ENCODE results near the gene EDAR. TPM values are rescaled to one million over a fixed set of nuclear protein-coding genes. Genes with fewer than 3 reads are reported as not detected.

EDAR gene
- total RNA-seq, 1 donor from 2014 or later = 2.0 TPM

DNA sequence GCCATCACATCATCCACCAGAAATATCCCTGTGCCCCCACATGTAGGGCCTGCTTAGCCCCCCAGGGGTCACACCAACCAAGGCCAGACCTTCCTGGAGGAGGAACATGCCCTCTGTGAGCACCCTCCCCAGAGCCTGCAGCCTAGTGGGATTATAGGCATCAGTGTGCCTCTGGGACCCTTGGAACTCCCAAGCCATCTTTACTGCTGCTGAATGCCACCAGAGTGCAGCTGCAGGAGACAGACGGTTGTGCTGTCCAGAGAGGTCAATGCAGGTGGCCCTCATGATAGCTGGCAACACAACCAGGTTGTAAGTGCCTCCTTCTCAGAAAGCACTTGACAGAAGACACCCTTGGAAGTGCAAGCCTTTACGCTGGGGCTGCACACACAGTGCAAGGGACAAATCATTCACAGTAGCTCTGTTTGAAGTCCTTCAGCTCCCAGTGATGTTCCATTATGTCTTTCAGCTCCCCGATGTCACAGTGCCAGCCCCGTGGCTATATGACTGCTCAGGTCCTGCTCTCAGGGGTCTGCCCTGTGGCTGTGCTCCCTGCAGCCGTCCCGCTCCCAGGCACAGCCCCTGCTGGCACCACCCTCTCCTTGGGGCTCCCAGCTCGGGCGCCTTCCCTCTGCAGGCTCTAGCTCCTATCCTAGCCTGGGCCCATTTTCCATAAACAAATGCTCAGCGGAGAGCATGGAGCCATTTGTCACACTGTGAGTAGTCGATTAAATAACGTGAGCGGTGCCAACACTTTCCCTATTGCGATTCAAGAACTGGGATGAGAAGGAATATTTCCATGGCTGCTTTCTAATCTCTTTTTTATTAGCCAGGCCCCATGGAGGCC lies 65.1 kb downstream of the EDAR start:
- no peak for DNase-seq (ENCODE audit: low spot score)

DNA sequence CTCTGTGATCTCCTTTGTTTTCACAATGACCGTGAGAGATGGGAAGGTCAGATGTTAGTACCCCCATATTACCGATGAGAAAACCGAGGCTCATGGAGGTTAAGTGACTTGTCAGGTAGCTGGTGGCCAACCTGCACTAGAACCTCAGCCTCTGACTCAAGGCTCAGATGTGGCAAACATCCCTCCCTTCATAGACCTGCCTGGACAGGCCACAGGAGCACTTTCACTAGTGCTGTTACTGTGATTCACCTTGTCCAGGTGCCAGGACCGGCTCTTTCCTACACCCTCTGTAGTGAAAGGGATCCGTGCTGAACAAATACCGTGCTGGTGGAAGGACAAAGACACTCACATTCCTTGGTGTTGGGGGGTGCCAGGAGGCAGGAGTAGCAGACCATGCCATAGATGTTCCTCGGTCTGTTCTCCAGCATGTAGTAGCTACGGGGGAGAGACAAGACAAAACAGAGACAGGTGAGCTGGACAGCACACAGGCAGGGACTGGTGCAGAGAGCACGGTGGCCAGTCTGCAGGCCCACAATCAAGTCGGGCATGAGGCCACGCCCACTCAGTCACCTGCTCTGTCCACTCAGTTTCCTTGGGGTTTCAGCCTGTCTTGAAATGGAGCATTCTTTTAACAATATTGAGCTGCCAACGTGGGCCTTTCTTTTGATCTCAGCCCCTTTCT lies 65.9 kb downstream of the EDAR start:
- DNase-seq (ENCODE audit: low spot score) = no peak

DNA sequence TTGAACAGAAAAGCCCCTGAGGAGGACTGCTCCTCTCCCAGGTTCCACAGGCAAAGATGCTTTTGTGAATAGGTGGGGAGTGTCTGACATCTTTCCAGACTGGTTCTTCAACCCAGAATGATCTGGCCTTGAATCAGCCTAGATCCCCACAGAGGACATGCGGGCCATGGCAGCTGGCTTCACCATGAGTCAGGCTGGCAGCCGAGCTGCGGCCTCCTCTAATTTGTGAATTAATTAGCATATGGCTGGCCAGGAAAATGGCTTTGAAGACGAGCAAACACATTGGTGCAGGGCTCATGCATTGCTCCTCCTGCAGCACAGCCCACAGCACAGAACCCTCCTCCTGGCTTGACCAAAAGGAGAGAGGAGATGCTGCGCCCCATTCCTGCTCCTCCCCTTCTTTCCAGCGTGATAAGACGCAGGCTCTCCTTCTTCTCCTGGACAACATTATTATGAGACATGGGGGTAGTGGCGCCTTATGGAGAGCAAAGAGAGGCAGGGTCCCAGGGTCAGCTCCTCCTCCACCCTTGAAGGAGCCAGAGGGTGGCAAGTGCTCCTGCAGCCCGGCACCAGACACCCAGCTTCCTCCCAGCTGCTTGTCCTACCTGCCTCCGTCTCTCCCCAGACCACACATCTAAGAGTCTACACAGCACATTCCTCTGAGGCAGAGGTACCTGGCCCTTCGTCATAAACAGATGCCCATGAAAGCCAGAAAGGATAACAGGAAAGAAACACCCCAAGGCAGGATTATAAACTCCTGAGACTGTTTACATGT lies 66.7 kb downstream of the EDAR start:
- DNase-seq (ENCODE audit: low spot score) = no peak

DNA sequence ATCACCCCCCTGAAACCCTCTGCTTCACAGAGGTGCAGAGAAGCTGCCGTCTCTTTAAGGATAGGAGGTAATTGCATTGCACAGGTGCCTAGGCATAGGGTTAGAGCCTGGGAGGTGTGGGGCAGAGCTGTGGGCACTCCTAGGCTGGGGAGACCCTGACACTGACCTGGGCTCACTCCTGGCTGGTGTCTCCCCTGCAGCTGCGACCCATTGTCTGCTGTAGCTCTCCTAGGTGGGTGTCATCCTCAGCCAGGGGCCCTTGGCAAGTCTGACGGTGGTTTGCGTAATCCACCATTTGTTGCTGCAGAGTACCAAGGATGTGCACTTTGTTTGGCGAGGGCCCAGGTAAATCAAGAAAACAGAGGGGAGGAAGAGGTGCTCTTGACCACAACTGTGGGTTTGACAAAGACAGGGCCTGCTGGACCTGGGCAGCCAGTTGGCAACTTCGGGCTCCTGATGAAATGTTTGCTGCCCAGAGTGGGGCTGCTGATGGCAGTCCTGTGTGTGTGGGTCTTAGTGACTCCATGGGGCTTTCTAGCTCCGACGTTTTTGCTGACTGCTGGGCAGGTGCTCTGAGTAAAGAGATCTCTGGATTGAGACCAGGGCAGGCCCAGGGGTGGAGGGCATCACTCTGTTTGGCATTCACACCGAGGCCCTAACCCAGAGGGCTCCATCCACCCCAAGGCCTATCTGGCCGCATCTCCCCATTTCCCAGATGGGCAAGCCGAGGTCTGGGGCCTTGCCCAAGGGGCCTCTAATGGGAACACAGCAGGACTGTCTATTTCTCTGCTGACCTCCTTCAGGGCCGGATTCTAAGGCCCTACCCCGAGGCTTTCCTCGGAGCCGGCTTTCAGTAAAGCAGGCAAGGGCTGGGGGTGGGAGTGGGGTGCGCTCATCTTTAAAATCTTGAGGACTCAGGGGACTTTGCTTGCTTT lies 67.7 kb downstream of the EDAR start:
- no peak for DNase-seq (ENCODE audit: low spot score)

DNA sequence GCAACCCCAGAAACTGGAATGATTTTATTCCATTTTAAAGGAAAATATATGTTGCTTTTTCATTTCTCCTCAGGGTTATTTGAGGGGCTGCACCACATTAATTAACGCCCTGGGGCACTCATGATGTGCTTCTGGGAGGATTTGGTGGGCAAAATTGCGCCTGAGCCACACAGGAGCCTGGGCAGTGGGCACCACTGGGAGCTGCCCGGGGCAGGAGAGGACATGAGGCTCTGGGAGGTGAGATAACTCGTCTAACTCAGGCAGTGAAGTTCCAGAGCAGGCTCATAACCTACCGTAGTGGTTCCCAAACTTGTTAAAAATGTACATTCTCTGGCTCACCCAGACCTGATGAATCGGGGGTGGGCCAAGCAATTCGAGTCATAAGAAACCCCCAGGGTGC lies 68.3 kb downstream of the EDAR start:
- no peak for DNase-seq (ENCODE audit: low spot score)

DNA sequence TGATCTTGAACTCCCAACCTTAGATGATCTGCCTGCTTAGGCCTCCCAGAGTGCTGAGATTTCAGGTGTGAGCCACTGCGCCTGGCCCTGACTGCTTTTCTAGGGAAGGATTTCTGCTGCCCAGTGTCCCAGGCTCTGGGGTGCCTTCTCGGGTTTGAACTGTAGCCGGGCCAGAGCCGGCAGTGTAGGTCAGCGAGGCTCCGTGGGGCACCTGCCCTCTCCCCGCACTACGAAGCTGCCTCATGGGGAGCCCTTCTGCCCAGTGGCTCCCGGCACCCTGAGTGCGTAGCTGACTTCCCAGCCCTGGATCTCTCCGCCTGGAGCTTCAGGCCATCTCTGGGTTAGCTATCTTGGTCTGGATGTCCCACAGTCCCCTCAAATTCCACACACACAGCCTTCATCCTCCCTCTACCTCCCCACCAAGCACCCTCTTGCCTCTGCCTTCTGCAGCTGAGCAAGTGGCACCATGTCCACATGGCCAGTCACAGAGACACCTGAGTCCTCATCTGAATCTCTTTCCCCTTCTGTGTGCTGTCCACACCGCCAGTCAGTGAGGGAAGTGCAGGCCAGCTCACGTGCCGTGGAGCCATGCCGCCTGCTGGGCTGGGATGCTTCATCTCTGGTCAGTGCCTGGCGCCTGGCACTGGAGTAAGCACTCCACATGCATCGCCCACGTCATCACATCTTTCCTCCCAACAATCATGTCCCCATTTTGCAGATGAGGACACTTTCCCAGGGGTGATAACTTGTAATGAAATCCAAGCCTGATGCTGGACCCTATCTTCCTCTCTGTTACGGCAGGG lies 69.2 kb downstream of the EDAR start:
- DNase-seq (ENCODE audit: low spot score) = no peak

DNA sequence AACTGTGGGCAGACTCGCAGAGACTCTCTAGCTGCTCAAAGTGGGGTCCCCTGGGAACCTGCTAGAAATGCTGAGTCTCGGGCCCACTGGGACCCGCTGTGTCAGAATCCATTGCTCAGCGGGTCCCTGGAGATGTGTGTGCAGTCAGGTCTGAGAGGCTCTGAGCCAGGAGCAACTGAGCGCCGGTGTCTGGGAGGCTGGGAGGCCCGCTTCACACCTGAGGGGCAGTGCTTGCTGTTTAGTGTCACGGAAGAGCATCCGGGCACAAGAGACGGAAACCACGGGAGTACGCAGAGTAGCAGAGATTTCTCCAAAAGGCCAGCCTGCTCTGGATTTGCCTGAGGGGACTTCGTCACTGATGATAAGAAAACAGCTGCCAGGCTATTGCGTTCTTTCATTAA lies 70.1 kb downstream of the EDAR start:
- no peak for DNase-seq (ENCODE audit: low spot score)

DNA sequence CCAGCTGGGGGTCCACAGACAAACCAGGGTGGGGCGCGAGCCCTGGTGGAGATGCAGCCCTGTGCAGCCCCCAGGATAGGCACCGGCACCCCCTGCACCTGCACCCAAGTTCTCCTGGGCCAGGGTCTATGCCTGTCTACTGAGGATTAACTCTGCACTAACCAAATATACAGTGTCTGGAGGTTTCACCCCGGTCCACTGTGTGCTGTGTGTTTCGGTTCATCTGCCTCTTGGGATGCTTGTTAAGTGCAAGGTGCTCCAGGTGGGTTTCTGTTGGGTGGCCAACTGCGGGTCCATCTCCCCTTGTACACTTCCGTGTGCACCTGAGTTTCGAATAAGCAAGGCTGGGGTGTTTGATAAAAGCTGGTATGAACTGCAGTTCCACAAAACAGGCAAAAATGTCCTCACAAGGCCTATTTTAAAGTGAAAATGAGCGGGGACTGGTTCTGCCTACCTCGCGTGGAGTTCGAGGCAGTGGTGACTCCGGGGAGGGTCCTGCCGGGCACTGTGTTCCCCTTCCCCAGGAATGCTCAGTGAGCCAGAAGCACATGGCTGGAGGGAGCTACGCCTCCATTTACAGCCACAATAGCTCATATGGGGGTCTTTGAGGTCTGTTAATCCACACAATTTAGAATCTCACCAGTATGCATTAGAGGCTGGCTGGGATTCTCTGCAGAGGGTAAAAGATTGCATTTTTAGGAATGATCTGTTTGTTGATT lies 70.7 kb downstream of the EDAR start:
- no peak for DNase-seq (ENCODE audit: low spot score)

DNA sequence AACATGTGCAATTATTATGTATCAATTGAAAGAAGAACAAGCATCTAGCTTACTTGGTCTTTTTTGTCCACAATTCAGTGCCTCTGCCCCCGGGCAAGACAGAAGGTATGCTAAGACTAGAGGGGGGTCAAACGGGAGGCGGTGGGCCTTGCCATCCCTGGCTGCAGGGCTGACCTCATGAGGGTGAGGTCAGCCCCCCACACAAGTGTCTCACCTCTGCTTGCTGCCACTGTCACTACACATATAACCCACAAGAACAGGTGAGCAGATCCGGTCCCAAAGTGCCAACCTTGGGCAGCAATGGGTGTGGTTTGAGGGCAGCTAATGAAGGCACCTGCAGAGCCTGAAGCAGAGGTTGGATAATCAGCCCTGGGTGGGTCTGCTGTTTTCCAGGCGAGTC lies 71.5 kb downstream of the EDAR start:
- DNase-seq (ENCODE audit: low spot score) = no peak

DNA sequence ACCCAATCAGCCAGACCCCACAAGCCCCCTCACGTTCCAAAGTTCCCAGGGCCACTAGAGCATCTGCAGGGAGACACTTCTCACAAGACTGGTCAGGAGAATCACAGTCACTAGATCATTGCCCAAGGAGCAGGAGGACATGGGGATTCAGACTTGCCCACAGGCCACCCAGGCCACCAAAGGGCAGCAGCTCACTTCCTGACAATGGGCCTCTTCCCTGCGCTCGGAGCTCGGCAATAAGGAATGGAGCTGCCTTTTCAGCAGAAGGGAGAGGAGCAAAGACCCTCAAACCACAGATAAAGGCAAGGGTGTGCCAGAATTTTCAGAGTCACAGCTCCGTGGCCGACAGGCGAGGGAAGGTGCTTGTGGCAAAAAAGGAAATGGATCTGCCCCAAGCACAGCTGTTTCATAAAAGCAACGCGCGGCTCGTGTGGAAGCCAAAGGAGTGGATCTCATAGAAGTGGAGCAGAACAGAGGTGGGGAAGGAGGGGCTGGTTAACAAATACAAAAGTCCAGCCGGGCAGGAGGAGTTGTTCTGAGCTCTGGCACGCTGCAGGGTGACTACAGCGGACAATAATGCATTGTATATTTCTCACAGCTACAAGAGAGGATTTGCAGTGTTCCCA lies 72.1 kb downstream of the EDAR start:
- DNase-seq (ENCODE audit: low spot score) = no peak

DNA sequence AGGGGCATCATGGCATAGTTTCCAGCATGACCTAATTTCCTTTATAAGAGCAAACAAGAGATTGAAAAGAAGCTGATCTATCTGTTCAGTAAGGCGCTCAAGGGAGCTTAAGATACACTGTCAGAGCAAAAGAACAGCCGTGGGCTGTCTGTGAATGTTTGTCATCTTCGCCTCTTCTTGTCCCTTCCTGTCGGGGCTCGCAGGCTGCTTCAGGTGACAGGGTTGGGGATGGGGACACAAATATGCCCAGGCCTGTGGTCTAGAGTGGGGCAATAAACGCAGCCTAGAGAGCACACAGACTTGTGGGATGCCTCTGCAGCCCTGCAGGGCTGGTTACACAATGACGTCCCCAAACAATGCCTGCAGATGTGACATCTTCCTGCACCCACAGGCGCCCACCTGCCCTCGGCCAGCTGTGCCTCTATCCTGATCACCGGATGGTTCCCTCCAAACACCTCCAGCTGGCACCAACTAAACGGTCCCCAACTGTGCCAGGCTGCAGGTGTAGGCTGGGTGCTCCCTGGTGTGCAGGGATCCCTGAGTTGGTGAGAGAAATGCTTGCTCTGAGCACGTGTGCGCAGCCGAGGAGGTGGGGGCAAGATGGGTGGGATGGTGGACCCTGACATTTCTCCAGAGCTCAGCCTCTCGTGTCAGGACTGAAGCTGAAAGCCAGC lies 72.8 kb downstream of the EDAR start:
- DNase-seq (ENCODE audit: low spot score) = no peak

DNA sequence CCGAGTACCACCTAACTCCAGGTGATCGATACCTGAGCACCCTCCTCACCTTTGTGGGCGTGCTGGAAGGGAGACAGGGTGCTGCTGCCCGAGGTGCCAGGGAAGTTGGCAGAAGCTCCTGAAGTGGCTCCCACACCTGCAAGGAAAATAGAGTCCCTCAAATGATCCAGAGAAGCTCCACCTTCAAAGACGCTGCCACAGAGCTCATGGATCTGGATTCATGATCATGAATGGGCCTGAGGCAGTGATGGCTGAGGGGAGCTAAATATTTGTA lies 76.5 kb downstream of the EDAR start:
- DNase-seq (ENCODE audit: low spot score) = no peak

DNA sequence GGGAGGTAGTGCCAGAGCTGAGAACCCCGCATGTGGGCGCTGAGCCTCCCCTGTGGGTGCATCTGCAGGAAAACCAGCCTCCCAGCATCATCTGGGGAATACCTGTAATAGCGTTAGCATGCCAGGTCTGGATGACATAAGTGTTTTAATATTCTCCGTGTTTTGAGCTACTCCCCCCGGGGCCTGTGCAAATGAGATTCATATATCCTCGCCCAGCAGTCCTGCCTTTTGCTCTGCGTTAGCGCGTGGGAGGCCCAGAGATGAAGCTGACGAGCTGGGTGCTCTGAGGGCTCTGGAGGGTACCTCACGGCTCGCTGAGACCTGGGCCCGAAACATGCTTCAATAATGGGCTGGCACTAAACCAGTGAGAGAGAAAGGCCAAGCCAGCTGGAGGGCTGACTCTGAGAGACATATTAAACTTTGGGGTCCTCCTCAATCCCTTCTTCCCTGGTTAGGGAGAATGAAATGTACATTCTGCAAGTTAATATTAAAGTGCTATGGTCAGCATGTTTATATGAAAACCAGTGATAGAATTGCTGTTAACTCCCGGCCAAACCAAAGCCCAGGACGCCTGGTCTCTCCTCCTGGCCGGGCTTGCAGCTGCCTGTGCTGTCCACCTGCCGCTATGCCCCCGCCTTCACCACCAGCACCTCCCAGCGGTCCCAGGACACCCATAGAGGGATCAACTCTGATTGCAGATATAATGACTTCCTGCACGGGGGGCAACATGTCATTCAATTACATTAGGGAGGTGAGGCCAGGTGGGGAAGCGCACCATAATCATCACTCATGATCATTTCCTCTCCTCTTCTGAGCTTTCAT lies 77.0 kb downstream of the EDAR start:
- no peak for DNase-seq (ENCODE audit: low spot score)

DNA sequence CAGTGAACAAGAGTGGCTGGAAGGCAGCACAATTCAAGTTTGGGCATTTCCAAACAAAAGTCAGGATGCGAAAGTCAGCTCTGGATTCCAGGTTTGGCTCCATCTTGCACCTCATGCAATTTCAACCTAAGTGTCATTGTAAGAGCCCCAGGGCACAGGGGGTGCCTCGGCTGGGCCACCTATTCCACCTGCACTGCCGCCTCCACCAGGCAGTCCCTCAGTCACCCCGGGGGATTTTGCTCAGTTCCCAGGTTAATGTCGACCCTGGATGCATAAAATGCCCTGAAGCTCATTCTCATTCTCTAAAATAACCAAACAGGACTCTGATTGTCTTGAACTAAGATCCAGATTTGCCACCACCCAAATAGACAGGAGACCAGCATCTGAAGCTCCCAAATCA lies 77.6 kb downstream of the EDAR start:
- no peak for DNase-seq (ENCODE audit: low spot score)

DNA sequence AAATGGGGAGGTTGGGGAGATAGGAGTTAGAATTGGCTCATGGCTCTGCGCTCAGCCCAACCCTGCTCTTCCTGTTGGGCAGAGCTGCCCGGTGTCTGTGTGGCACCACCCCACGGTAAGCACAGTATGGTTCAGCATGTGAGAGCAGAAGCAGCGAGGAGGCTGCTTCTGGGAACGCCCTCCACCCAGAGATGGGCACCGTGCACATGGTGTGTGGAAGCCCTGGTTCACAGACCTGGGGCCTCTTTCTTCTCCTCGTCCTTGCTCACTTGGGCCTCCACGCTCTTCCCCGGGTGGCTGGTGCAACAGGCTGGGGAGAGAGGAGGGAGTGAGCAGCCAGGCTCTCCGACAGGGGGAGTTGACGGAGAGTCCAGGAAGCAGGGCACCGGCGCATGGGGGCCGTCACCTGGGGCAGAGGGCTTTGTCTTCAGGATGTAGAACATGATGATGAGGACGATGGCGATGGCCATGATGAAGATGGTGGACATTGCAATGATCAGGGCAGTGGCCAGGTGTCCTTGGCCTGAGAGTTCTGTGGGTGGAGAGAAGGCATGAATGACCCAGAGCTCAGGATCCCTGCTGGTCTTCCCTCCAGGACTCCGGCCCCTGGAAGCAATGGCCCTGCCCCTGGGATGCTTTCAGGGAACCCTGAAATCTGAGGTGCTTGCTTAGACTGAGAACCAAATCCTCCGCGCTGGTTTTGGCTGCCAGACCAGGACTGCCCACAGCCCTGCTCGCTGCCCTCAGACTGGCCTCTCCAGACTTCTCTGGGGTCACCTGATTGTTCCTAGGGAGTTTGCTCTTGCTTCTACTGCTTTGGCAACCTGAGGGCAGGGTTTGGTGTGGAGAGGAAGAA lies 78.3 kb downstream of the EDAR start:
- peak; percentile 7 for DNase-seq (ENCODE audit: low spot score)

DNA sequence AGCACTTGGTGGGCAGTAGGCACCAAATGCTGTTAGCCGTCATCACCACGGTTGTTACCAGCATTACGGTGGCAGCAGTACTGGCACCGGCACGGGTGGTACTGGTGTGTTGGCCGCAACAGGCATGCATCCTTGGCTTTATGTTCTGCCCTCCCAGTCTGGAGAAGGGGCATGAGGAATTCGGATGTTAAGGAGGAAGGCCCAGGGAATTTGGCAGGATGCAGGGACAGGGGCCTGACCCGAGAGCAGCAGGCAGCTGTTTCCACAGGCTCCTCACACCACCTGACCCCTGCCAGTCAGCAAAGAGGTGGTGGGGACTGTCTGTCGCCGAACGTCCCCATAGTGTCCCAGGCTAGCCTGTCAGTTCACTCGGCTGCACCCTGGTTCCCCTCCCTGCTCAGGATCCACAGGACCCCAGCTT lies 79.0 kb downstream of the EDAR start:
- no peak for DNase-seq (ENCODE audit: low spot score)

DNA sequence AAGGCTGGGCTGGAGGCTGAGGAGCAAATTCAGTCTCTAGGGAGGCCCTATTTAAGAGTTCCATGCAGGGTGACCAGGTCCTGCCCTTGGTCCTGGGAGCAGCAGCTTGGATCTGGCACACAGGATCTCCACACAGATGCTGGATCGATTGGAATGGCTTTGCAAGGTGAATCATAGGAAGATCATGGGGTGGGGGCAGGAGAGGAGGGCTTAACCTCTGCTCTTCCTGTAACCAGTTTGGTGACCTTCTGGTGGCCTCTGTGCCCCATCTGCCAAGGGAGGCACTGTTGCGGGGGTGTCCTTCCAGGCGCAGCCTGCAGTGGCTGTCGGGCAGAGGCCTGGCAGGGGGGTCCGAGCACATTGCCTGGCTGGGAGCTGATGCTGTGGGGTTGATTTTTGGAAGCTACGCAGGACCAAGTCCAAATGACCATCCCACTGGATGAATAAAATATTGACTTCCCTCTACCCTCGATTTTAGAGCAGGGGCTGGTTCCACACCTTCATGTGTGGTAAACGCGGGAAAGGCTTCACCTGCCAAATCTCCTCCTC lies 79.7 kb downstream of the EDAR start:
- no peak for DNase-seq (ENCODE audit: low spot score)
